Retinal pigment epithelial cell (primary cell): ENCODE measurements around the gene BRAF.
"Not testable (repeated sequence)": the region's sequence is repeated elsewhere in the genome, so short reads cannot be mapped to it uniquely, and the experiment has no call there.

Experiments used
- DNase-seq: peaks from one replicate; pipeline ENCODE4 v3.0.0-alpha.2; 2010; ENCODE audit warnings: low read depth
- H3K4me3 ChIP-seq: 2 replicates; pipeline ENCODE4 v1.5.1; 2011; ENCODE audit warnings: mild to moderate bottlenecking, low read length, control low read depth, moderate library complexity
- TF ChIP-seq, protein P1 (sequence below): conservative IDR thresholded peaks from 2 replicates; pipeline ENCODE4 v1.5.1; 2011; ENCODE audit warnings: low read depth, low read length, control low read depth, inconsistent platforms

Gene BRAF

DNA sequence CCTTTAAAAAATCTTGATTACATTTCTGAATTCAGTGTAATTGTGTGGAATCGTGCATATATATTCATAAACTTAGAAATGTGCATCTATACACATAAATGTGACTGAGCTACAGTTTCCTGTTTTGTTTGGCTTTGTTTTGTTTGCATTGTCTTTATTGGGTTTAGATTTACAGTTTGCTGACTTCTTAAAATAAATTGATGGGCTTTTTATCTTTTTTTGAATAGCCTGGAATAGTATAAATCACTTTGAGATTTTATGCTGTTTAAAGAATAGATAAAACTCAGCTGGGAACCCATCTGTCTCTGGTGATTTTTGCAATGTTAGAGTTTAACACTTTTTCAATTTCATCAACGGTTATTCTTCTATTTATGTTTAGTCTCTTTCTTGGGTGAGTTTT lies 21.2 kb upstream of the BRAF start:
- no peak overlapping the region for H3K4me3 ChIP-seq
- TF ChIP-seq, protein P1, sequence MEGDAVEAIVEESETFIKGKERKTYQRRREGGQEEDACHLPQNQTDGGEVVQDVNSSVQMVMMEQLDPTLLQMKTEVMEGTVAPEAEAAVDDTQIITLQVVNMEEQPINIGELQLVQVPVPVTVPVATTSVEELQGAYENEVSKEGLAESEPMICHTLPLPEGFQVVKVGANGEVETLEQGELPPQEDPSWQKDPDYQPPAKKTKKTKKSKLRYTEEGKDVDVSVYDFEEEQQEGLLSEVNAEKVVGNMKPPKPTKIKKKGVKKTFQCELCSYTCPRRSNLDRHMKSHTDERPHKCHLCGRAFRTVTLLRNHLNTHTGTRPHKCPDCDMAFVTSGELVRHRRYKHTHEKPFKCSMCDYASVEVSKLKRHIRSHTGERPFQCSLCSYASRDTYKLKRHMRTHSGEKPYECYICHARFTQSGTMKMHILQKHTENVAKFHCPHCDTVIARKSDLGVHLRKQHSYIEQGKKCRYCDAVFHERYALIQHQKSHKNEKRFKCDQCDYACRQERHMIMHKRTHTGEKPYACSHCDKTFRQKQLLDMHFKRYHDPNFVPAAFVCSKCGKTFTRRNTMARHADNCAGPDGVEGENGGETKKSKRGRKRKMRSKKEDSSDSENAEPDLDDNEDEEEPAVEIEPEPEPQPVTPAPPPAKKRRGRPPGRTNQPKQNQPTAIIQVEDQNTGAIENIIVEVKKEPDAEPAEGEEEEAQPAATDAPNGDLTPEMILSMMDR = no peak
- no peak for DNase-seq

DNA sequence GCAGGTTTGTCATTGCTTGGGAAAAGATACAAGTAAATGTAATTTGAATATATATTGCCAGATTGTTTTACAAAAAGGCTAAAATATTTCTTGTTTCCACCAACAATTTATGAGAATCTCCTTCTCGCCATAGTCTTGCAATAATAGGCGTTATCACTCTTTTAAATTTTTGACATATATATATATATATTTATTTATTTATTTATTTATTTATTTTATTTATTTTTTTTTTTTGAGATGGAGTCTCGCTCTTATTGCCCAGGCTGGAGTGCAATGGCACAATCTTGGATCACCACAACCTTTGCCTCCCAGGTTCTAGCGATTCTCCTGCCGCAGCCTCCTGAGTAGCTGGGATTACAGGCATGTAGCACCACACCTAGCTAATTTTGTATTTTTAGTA lies 17.5 kb upstream of the BRAF start:
- DNase-seq, H3K4me3 ChIP-seq: not testable (repeated sequence)

DNA sequence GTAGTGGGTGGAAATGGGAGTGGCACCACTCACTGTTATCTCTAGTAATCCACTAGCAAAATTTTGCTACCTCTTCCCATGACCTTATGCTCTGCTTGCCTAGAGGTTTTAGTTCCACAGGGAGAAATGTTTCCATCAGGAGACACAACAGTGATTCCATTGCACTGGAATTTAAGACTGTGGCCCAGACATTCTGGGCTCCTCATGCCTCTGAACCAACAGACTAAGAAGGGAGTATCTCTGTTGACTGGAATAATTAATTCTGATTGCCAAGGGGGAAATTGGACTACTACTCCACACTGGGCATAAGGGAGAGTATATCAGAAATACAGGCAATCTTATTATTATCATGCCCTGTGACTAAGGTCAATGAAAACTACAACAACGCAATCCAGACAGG lies 16.2 kb upstream of the BRAF start:
- TF ChIP-seq, protein P1 = no peak
- DNase-seq = no peak
- H3K4me3 ChIP-seq = no peak overlapping the region

DNA sequence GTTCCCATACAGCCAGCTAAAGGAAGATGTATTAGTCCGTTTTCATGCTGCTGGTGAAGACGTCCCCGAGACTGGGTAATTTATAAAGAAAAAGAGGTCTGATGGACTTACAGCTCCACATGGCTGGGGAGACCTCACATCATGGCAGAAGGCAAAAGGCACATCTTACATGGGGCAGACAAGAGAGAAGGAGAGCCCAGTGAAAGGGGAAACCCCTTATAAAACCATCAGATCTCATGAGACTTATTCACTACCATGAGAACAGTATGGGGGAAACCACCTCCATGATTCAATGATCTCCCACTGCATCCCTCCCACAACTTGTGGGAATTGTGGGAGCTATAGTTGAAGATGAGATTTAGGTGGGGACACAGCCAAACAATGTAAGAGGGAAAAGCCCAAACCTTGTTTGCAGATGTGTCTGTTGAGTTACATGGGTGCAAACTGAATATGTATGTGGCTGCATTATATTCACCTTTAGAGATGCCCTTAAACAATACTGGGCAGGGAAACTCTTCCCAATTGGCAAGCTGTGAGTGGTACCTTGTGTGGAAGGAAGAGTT lies 13.1 kb upstream of the BRAF start:
- H3K4me3 ChIP-seq = no peak overlapping the region
- no peak for DNase-seq
- TF ChIP-seq, protein P1 = no peak

DNA sequence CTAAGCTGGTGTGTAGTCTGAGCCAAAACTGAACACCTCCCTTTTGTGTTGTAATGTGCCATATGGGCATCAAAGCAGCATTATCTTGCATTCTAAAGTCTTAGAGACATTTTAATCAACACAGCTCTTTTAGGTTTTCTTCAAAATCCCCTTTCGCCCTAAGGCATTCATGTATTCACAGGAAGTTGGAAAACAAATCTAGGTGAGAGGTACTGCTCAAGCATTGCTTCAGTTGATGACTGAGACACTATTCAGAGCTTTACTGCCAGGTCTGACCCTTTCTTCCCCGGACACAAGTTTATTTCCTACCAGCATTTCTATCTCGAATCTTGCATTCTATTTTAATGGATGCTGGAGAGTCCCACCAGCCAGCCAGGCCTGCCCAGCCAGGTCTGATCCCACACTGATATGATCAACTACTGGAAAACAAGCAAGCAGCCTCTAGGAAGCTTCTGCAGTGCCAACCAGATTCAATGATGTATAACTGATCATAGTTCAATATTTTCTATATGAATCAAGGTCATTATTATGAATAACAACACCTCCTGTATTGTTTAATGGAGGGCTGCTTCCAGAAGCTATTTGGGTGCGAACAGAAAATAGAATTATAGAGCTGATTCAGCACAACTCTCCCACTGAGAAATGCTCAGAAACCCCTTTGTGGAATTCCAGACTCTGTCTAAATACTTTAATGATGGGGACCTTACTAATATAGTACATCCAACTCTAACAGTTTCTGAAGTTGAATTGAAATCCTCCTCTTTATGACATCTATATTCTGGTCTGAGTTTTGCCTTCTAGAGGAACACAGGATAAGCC lies 4.0 kb upstream of the BRAF start:
- TF ChIP-seq, protein P1 = no peak
- DNase-seq = no peak
- no peak overlapping the region for H3K4me3 ChIP-seq

DNA sequence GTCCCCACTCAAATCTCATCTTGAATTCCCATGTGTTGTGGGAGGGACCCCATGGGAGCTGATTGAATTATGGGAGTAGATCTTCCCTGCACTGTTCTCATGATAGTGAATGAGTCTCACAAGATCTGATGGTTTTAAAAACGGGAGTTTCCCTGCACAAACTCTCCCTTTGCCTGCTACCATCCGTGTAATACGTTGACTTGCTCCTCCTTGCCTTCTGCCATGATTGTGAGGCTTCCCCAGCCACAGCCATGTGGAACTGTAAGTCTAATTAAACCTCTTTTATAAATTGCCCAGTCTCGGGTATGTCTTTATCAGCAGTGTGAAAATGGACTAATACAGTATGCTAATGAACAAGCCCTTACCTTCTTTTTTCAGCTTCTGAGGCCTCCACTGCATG lies 3.2 kb upstream of the BRAF start:
- not testable (repeated sequence) for DNase-seq, H3K4me3 ChIP-seq

DNA sequence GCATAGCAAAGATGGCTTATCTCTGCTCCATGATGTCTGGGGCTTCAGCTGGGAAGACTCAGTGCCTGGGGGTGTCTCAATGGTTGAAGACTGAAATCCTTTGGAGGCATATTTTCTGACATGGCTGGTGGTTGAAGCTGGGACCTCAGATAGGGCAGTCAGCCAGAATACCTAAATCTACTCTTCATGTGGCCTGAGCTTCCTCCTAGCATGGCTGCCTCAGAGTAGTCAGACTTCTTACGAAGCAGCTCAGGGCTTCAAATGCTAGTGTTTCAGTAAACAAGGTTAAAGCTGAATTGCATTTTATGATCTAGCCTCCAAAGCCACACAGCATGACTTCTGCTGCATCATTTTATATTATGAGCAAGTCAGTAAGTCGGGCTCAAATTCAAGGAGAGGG lies 2.6 kb upstream of the BRAF start:
- no peak overlapping the region for H3K4me3 ChIP-seq
- DNase-seq = no peak
- TF ChIP-seq, protein P1 = no peak

DNA sequence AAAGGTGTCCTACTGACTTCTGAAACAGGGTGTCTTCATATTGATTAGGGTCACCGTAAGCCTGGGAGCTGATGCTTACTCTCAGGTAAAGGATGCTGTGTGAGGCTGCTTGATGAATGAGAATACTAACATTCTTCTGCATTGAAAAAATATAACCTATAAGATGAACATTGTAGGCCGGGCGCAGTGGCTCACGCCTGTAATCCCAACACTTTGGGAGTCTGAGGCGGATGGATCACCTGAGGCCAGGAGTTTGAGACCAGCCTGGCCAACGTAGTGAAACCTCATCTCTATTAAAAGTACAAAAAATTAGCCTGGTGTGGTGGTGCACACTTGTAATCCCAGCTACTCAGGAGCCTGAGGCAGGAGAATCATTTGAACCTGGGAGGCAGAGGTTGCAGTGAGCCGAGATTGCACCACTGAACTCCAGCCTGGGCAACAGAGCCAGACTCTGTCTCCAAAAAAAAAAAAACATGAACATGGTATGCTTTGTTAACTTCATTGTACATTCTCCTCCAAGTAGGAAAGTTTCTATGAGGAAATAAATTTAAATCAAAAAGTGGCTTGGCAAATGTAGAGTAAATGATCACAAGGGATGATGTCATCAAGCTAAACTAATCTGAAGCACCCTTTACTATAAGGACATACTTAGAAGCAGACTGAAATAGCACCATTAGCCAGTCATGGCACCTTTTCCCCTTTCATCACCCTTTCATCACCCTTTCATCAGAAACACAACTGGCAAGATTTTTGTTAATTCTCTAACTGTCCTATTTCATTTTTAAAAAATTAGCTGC lies 1.5 kb upstream of the BRAF start:
- TF ChIP-seq, protein P1 = no peak
- no peak overlapping the region for H3K4me3 ChIP-seq
- DNase-seq = no peak
